Epidermal melanocyte (primary cell): ENCODE measurements around the gene SRSF3.
"Not testable (repeated sequence)": the region's sequence is repeated elsewhere in the genome, so short reads cannot be mapped to it uniquely, and the experiment has no call there.

Source experiments
- DNase-seq: peaks from one replicate; pipeline ENCODE4 v3.0.0; 2011; ENCODE audit warnings: low spot score; ENCODE audit not compliant: insufficient read length

SRSF3 gene

GRCh38 chr6:36604090-36605060, 10.2 kb downstream of the SRSF3 start:
- no peak for DNase-seq

GRCh38 chr6:36605143-36605542, 11.0 kb downstream of the SRSF3 start:
- DNase-seq: no peak

GRCh38 chr6:36605560-36606391, 11.6 kb downstream of the SRSF3 start:
- no peak for DNase-seq

GRCh38 chr6:36607305-36607682, 13.1 kb downstream of the SRSF3 start:
- not testable (repeated sequence) for DNase-seq

GRCh38 chr6:36607683-36608386, 13.7 kb downstream of the SRSF3 start:
- no peak for DNase-seq

- no peak for DNase-seq
These were observed 14.8 kb downstream of the SRSF3 start for GRCh38 chr6:36608788-36609563.

- no peak for DNase-seq
These were observed 15.4 kb downstream of the SRSF3 start for GRCh38 chr6:36609582-36609981.

- DNase-seq: no peak
These were observed 16.1 kb downstream of the SRSF3 start for GRCh38 chr6:36610041-36610955.

GRCh38 chr6:36610956-36611336, 16.8 kb downstream of the SRSF3 start:
- no peak for DNase-seq

GRCh38 chr6:36611679-36612078, 17.5 kb downstream of the SRSF3 start:
- not testable (repeated sequence) for DNase-seq

GRCh38 chr6:36612101-36612625, 18.0 kb downstream of the SRSF3 start:
- DNase-seq: no peak

GRCh38 chr6:36613200-36613995, 19.2 kb downstream of the SRSF3 start:
- DNase-seq: no peak

- no peak for DNase-seq
These were observed 21.0 kb downstream of the SRSF3 start for GRCh38 chr6:36615018-36615761.

GRCh38 chr6:36616893-36617521, 22.8 kb downstream of the SRSF3 start:
- no peak for DNase-seq

- no peak for DNase-seq
These were observed 24.5 kb downstream of the SRSF3 start for GRCh38 chr6:36618366-36619355.

GRCh38 chr6:36621371-36621855, 27.3 kb downstream of the SRSF3 start:
- DNase-seq: no peak
